SU-DHL-6 (cell line): ENCODE data around the gene TRIM29.
"Not testable (repeated sequence)": the region's sequence is repeated elsewhere in the genome, so short reads cannot be mapped to it uniquely, and the experiment has no call there.

Experiments
- H2AFZ ChIP-seq: fragments of 200-600 bp; sonication (generic); 2 replicates; pipeline ENCODE4 v1.6.1; 2014; ENCODE audit warnings: low read depth, mild to moderate bottlenecking, moderate library complexity, mixed read lengths, antibody characterized with exemption, low read length; ENCODE audit not compliant: severe bottlenecking
- H3F3A ChIP-seq: fragments of 200-600 bp; shearing (Covaris generic); 2 replicates; pipeline ENCODE4 v1.6.0; 2016; ENCODE audit warnings: antibody characterized with exemption, mild to moderate bottlenecking; ENCODE audit not compliant: insufficient read depth
- H3K27ac ChIP-seq: fragments of 200-600 bp; sonication (generic); 2 replicates; pipeline ENCODE4 v1.5.1; 2016; ENCODE audit warnings: low read depth, mild to moderate bottlenecking, low read length, moderate library complexity, mixed read lengths
- H3K27me3 ChIP-seq: fragments of 200-600 bp; sonication (generic), shearing (Covaris generic); 2 replicates; pipeline ENCODE4 v1.6.0; 2014; ENCODE audit warnings: mild to moderate bottlenecking, low read length
- H3K36me3 ChIP-seq: fragments of 200-600 bp; sonication (generic); 2 replicates; pipeline ENCODE4 v1.6.1; 2014; ENCODE audit warnings: mild to moderate bottlenecking, low read length, mixed read lengths
- H3K4me2 ChIP-seq: fragments of 300-600, 200-600 bp; shearing (Covaris generic), sonication (generic); 2 replicates; pipeline ENCODE4 v1.6.0; 2014; ENCODE audit warnings: low read length, low read depth, mild to moderate bottlenecking; ENCODE audit not compliant: poor library complexity, severe bottlenecking
- H3K4me3 ChIP-seq: fragments of 200-600 bp; sonication (generic); 2 replicates; pipeline ENCODE4 v1.5.1; 2014; ENCODE audit warnings: antibody characterized with exemption, low read length, mild to moderate bottlenecking, mixed read lengths; ENCODE audit not compliant: insufficient read depth, poor library complexity, severe bottlenecking
- H3K79me2 ChIP-seq: fragments of 200-600 bp; sonication (generic); 2 replicates; pipeline ENCODE4 v1.6.1; 2014; ENCODE audit warnings: mild to moderate bottlenecking, low read length, moderate library complexity; ENCODE audit not compliant: insufficient read depth
- H3K9ac ChIP-seq: fragments of 200-600 bp; sonication (generic); 2 replicates; pipeline ENCODE4 v1.7.0; 2014; ENCODE audit warnings: mild to moderate bottlenecking, low read length
- H3K9me2 ChIP-seq: fragments of 200-600 bp; sonication (generic); replicated peaks from 2 replicates; pipeline ENCODE4 v1.6.1; 2014; ENCODE audit warnings: low read length; ENCODE audit not compliant: insufficient read depth
- H3K9me3 ChIP-seq: fragments of 200-600 bp; sonication (generic); 2 replicates; pipeline ENCODE4 v1.6.1; 2014; ENCODE audit warnings: low read length, mixed read lengths; ENCODE audit not compliant: insufficient read depth
- H4K20me1 ChIP-seq: fragments of 200-600 bp; sonication (generic); 2 replicates; pipeline ENCODE4 v1.6.1; 2014; ENCODE audit warnings: low read depth, mild to moderate bottlenecking, antibody characterized with exemption, low read length, moderate library complexity, mixed read lengths
- EZH2phosphoT487 ChIP-seq: fragments of 200-600 bp; sonication (generic), shearing (Covaris generic); conservative IDR thresholded peaks from 2 replicates; pipeline ENCODE4 v1.6.1; 2018; ENCODE audit warnings: mild to moderate bottlenecking, antibody characterized with exemption, low read length, moderate library complexity, mixed read lengths
- TF ChIP-seq, protein P1 (sequence below): fragments of 200-600 bp; sonication (generic); IDR thresholded peaks from one replicate; pipeline ENCODE4 v1.5.1; 2017; ENCODE audit warnings: antibody characterized with exemption, mild to moderate bottlenecking, low read length, moderate library complexity; ENCODE audit not compliant: insufficient read depth, poor library complexity, severe bottlenecking

The TRIM29 gene

DNA sequence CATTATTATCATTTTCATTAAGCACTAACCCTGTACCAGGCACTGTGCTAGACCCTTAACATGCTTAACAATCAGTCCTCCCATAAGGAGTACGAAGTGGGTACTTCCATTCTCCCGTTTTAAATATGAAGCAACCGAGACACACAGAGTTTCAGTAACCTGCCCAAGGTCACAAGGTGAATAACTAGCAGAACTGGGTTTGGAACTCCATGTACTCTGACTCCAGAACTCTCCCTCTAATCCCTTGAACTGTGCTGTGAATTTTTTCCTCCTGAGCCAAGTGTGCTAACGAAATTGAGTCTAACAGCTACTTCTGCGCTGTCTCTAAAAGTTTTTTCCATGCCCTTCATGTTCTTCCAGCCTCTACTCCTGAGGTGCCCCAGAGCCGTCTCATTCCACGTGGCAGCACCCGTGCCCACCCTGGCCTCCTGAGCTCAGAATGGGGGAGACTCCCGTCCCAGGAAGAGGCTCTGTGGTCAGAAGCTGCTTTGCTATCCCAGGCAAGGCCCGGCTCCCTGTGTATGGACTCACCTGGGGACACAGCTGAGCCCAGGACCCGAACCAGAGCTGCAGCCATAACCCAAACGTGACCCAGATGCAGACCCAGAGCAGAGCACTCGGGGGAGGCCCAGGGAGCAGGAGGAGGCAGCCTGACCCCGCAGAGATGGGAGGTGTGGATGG lies 8.6 kb upstream of the TRIM29 start:
- H3K79me2 ChIP-seq, result no peaks in the 10 kb centered on the region
- H4K20me1 ChIP-seq, result no peaks in the 10 kb centered on the region
- H2AFZ ChIP-seq, result no peak overlapping the region
- H3K36me3 ChIP-seq, result no peaks in the 10 kb centered on the region
- no peak overlapping the region for H3K4me2 ChIP-seq
- H3K9ac ChIP-seq, result no peak overlapping the region
- H3K9me2 ChIP-seq, result no peaks in the 10 kb centered on the region
- H3K9me3 ChIP-seq, result no peaks in the 10 kb centered on the region
- H3K27ac ChIP-seq, result no peak overlapping the region
- H3F3A ChIP-seq, result no peaks in the 10 kb centered on the region
- H3K27me3 ChIP-seq, result 0 out of 2 replicates have a peak, but pooled peaks cover 3% of the 10 kb centered on the region
- no peak for TF ChIP-seq EZH2phosphoT487
- H3K4me3 ChIP-seq, result no peak overlapping the region

DNA sequence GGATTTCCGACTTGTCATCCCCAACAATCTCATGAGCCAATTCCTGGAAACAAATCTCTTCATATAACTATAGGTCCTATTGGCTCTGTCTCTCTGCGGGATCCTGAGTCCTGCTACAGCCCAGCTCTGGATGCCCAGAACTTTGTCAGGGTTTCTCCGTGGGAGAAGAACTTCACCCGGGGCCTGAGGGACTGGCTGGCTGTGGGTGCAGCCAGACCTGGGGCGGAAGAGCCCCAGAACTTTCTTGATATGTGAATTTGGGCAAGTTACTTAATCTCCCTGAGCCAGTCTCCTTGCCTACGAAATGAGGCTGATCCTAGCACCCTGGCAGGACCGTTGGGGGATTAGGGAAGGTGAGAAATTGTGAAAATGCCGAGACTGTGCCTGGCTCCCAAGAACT lies 6.6 kb upstream of the TRIM29 start:
- TF ChIP-seq, protein P1, sequence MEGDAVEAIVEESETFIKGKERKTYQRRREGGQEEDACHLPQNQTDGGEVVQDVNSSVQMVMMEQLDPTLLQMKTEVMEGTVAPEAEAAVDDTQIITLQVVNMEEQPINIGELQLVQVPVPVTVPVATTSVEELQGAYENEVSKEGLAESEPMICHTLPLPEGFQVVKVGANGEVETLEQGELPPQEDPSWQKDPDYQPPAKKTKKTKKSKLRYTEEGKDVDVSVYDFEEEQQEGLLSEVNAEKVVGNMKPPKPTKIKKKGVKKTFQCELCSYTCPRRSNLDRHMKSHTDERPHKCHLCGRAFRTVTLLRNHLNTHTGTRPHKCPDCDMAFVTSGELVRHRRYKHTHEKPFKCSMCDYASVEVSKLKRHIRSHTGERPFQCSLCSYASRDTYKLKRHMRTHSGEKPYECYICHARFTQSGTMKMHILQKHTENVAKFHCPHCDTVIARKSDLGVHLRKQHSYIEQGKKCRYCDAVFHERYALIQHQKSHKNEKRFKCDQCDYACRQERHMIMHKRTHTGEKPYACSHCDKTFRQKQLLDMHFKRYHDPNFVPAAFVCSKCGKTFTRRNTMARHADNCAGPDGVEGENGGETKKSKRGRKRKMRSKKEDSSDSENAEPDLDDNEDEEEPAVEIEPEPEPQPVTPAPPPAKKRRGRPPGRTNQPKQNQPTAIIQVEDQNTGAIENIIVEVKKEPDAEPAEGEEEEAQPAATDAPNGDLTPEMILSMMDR, result no peak
- no peak for TF ChIP-seq EZH2phosphoT487
- Histone ChIP-seq H4K20me1 (no peaks in the 10 kb centered on the region), H3K9me3 (no peaks in the 10 kb centered on the region), H3K4me3 (no peak overlapping the region), H3K27me3 (0 out of 2 replicates have a peak, but pooled peaks cover 3% of the 10 kb centered on the region), H3K79me2 (no peaks in the 10 kb centered on the region), H3K9me2 (no peaks in the 10 kb centered on the region), H3K27ac (no peak overlapping the region), H2AFZ (no peak overlapping the region), H3F3A (no peaks in the 10 kb centered on the region), H3K9ac (no peak overlapping the region), H3K4me2 (no peak overlapping the region), H3K36me3 (no peaks in the 10 kb centered on the region)

DNA sequence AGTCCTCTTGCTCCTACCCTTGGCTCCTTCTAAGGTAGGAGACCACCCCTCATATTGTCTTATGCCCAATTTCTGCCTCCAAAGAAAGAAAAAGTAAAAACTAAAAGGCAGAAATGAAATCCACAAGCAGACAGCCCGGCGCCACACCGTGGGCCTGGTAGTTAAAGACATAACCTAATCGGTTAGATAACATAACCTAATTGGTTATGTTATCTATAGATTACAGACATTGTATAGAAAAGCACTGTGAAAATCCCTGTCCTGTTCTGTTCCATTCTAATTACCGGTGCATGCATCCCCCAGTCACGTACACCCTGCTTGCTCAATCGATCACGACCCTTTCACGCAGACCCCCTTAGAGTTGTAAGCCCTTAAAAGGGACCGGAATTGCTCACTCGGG lies 5.6 kb upstream of the TRIM29 start:
- not testable (repeated sequence) for H2AFZ ChIP-seq, H3K9me3 ChIP-seq, H3K9ac ChIP-seq, H3K36me3 ChIP-seq, H4K20me1 ChIP-seq, H3K4me3 ChIP-seq, H3K4me2 ChIP-seq, H3K27ac ChIP-seq, H3K27me3 ChIP-seq, H3K9me2 ChIP-seq, H3F3A ChIP-seq, H3K79me2 ChIP-seq

DNA sequence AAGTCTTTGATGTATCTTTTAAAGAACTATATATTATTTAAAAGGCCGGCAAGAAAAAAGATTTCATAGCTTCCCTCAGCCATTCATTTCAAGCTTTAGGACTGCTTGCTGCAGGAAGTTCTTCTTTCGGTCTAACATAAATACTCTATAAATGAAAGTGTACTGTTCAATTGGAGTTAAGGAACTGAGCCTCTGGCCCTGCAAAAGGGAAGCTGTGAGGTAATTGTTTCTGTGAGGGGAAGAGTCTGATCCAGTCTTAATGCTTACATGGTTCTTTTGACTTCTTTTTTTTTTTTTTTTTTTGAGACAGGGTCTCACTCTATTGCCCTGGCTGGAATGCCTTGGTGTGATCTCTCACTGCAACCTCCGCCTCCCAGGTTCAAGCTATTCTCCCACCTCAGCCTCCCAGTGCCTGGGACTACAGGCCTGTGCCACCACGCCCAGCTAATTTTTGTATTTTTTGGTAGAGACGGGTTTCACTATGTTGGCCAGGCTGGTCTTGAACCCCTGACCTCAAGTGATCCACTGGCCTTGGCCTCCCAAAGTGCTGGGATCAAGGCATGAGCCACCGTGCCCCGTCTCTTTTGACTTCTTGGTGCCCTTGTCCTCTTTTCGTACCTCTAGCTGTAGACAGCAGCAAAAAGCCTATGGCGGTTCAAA lies 4.7 kb upstream of the TRIM29 start:
- H3K36me3 ChIP-seq, result no peaks in the 10 kb centered on the region
- H3K4me2 ChIP-seq, result no peak overlapping the region
- H3F3A ChIP-seq, result no peaks in the 10 kb centered on the region
- no peaks in the 10 kb centered on the region for H4K20me1 ChIP-seq
- H3K4me3 ChIP-seq, result no peak overlapping the region
- H3K9me2 ChIP-seq, result no peaks in the 10 kb centered on the region
- H3K9me3 ChIP-seq, result no peaks in the 10 kb centered on the region
- H2AFZ ChIP-seq, result no peak overlapping the region
- H3K79me2 ChIP-seq, result no peaks in the 10 kb centered on the region
- H3K27me3 ChIP-seq, result 0 out of 2 replicates have a peak, but pooled peaks cover 3% of the 10 kb centered on the region
- no peak overlapping the region for H3K9ac ChIP-seq
- no peak overlapping the region for H3K27ac ChIP-seq
- TF ChIP-seq EZH2phosphoT487, result no peak
- TF ChIP-seq, protein P1, result no peak
